Activated CD8-positive, alpha-beta memory T cell treated with anti-CD3 and anti-CD28 coated beads, Interleukin-2, amount 50 U/mL, for 24 hours (primary cell): Measurements from ENCODE around the gene MGAT3.
A peak's percentile ranks its signal among the peaks of the same experiment; 100 is the strongest.

Experiments used
- DNase-seq: peaks from one replicate; pipeline ENCODE4 v3.0.0-alpha.2; 2020; ENCODE audit errors: extremely low read depth

MGAT3 gene

GRCh38 chr22:39529487-39529851 is 72.7 kb downstream of the MGAT3 start:
- no peak for DNase-seq

- DNase-seq, result no peak
Measured at GRCh38 chr22:39530116-39530515, 73.3 kb downstream of the MGAT3 start.

GRCh38 chr22:39530692-39531331 is 74.0 kb downstream of the MGAT3 start:
- no peak for DNase-seq

GRCh38 chr22:39532215-39533073 is 75.6 kb downstream of the MGAT3 start, which contains the start of gene RPS19BP1:
TSS of gene RPS19BP1 (minus strand) at chr22:39532748. CDS start at chr22:39532738, 10 bp downstream.
- DNase-seq, result peak; percentile 99

GRCh38 chr22:39534092-39534506 is 77.3 kb downstream of the MGAT3 start:
- no peak for DNase-seq

GRCh38 chr22:39534591-39535356 is 78.0 kb downstream of the MGAT3 start:
- DNase-seq, result peak; percentile 69

GRCh38 chr22:39535357-39535725 is 78.5 kb downstream of the MGAT3 start:
- DNase-seq, result no peak

- DNase-seq, result no peak
Measured at GRCh38 chr22:39535831-39536449, 79.1 kb downstream of the MGAT3 start.

GRCh38 chr22:39536711-39537110 is 79.9 kb downstream of the MGAT3 start:
- no peak for DNase-seq

GRCh38 chr22:39537975-39538374 is 81.2 kb downstream of the MGAT3 start:
- DNase-seq, result no peak
